Adrenal gland (tissue), 5 donors: ENCODE results near the gene MAGEA2B.
"Not testable (repeated sequence)": the region's sequence is repeated elsewhere in the genome, so short reads cannot be mapped to it uniquely, and the experiment has no call there.

ENCODE experiments used
- CTCF ChIP-seq, 6 experiments: fragments of 450-650 bp in 4 of 6; fragments of 200-600 bp in 2 of 6; sonication (generic) in 1 of 6; IDR thresholded peaks; 1 replicate in 5 of 6; 2 replicates in 1 of 6; pipeline versions ENCODE4 v1.5.1 to v1.8.0; 2016 to 2021; ENCODE audit warnings: antibody characterized with exemption in 6 of 6, mild to moderate bottlenecking in 2 of 6, moderate library complexity in 1 of 6
- POLR2A ChIP-seq, 2 donors: fragments of 450-650 bp; IDR thresholded peaks; one replicate each; pipeline ENCODE4 v1.6.1; 2017; ENCODE audit warnings: antibody characterized with exemption in 2 of 2, mild to moderate bottlenecking in 2 of 2, moderate library complexity in 1 of 2
- donor health status: DM: no; HTN: no; CAD: no.

- TF ChIP-seq CTCF, POLR2A (IDR thresholded peaks at IDR 0.05): not testable (repeated sequence)
These were observed 14.0 kb upstream of the MAGEA2B start for GRCh38 chrX:152700390-152700789.
